Muscle layer of colon (tissue), 2 donors: Measurements from ENCODE around the gene POLR1B.

Source experiments
- H3K27ac ChIP-seq: one replicate; pipeline ENCODE4 v1.7.0; 2013; ENCODE audit warnings: low read depth, mild to moderate bottlenecking, low read length, moderate library complexity
- H3K27me3 ChIP-seq, 2 donors: one replicate each; pipeline ENCODE4 v1.7.0; 2013; ENCODE audit warnings: low read length in 2 of 2, mild to moderate bottlenecking in 2 of 2; ENCODE audit not compliant: insufficient read depth in 2 of 2, control insufficient read depth in 1 of 2
- H3K36me3 ChIP-seq: one replicate; pipeline ENCODE4 v1.7.0; 2013; ENCODE audit warnings: mild to moderate bottlenecking, low read length; ENCODE audit not compliant: insufficient read depth
- H3K4me1 ChIP-seq: one replicate; pipeline ENCODE4 v1.7.0; 2013; ENCODE audit warnings: mild to moderate bottlenecking, low read length; ENCODE audit not compliant: insufficient read depth
- H3K4me3 ChIP-seq, 2 donors: one replicate each; pipeline ENCODE4 v1.7.0; 2013; ENCODE audit warnings: low read length in 2 of 2, low read depth in 1 of 2, mild to moderate bottlenecking in 1 of 2, moderate library complexity in 1 of 2
- H3K9ac ChIP-seq: one replicate; pipeline ENCODE4 v1.7.0; 2013; ENCODE audit warnings: low read length
- H3K9me3 ChIP-seq: one replicate; pipeline ENCODE4 v1.7.0; 2013; ENCODE audit warnings: mild to moderate bottlenecking, low read length
- donor health status: abdominal sarcoma.
- donor health status: Adenocarcinoma of cecum.

The POLR1B gene

GRCh38 chr2:112621790-112622527 is 79.7 kb downstream of the POLR1B start:
- no peak overlapping the region for H3K4me3 ChIP-seq
- peaks cover 5% of the 10 kb centered on the region for H3K4me1 ChIP-seq
- no peaks in the 10 kb centered on the region for H3K36me3 ChIP-seq
- no peak overlapping the region for H3K9ac ChIP-seq
- no peaks in the 10 kb centered on the region for H3K9me3 ChIP-seq
- no peaks in the 10 kb centered on the region for H3K27me3 ChIP-seq
- H3K27ac ChIP-seq: no peak overlapping the region

- Histone ChIP-seq H3K27ac (no peak overlapping the region), H3K27me3 (no peaks in the 10 kb centered on the region), H3K36me3 (no peaks in the 10 kb centered on the region)
Measured at GRCh38 chr2:112622528-112622849, 80.2 kb downstream of the POLR1B start.

GRCh38 chr2:112623913-112624777 is 81.9 kb downstream of the POLR1B start:
- no peak overlapping the region for H3K9ac ChIP-seq
- H3K36me3 ChIP-seq: no peaks in the 10 kb centered on the region
- no peaks in the 10 kb centered on the region for H3K27me3 ChIP-seq
- peaks cover 6% of the 10 kb centered on the region for H3K4me1 ChIP-seq
- no peak overlapping the region for H3K4me3 ChIP-seq
- no peaks in the 10 kb centered on the region for H3K9me3 ChIP-seq
- H3K27ac ChIP-seq: no peak overlapping the region

More at GRCh38 chr2:112622528-112622849, 80.2 kb downstream of the POLR1B start:
- H3K9me3 ChIP-seq: no peaks in the 10 kb centered on the region
- peaks cover 6% of the 10 kb centered on the region for H3K4me1 ChIP-seq
- no peak overlapping the region for H3K9ac ChIP-seq
- H3K4me3 ChIP-seq: no peak overlapping the region

- H3K27ac ChIP-seq: no peak overlapping the region
- no peaks in the 10 kb centered on the region for H3K36me3 ChIP-seq
- no peak overlapping the region for H3K4me3 ChIP-seq
- no peaks in the 10 kb centered on the region for H3K27me3 ChIP-seq
- peaks cover 6% of the 10 kb centered on the region for H3K4me1 ChIP-seq
- H3K9ac ChIP-seq: no peak overlapping the region
- no peaks in the 10 kb centered on the region for H3K9me3 ChIP-seq
Measured at GRCh38 chr2:112625474-112626114, 83.3 kb downstream of the POLR1B start.

- Histone ChIP-seq H3K9me3 (no peaks in the 10 kb centered on the region), H3K27me3 (no peaks in the 10 kb centered on the region), H3K36me3 (no peaks in the 10 kb centered on the region), H3K4me3 (peak overlapping the region in 1 of 2 donors; percentile 33), H3K4me1 (peaks cover 6% of the 10 kb centered on the region), H3K9ac (no peak overlapping the region), H3K27ac (no peak overlapping the region)
Measured at GRCh38 chr2:112626604-112627059, 84.4 kb downstream of the POLR1B start.
